HG03025 (cell line): ENCODE data around the gene PRSS12.
A peak's percentile ranks its signal among the peaks of the same experiment; 100 is the strongest.

Experiments
- ATAC-seq: cut with Tn5 transposase; IDR thresholded peaks from one replicate; pipeline ENCODE4 v1.9.1; 2021; ENCODE audit warnings: mild to moderate bottlenecking, moderate library complexity; ENCODE audit not compliant: unreplicated experiment, low FRiP score

Gene PRSS12

GRCh38 chr4:118357601-118358000, 4.8 kb upstream of the PRSS12 start:
- ATAC-seq = no peak

DNA sequence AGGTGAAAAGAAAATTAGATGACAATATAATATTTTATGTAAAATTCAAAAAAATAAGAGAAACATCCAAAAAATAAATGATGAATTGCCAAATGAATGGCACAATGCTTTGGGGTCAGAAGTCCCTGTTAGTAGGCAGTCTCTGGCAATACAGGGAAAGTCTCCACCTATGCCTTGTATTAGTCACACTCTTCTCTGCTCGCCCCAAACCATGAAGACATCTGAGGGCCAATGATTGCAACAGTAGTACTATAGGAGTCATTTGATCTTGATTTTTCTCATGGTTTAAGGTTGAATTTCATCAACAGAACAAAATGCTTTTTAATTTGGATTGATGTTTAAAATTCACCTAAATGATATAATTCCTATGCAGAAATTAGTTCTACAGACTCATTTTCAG, 3.9 kb upstream of the PRSS12 start:
- no peak for ATAC-seq

- ATAC-seq = no peak
These were observed 3.3 kb upstream of the PRSS12 start for GRCh38 chr4:118356111-118356510.

- no peak for ATAC-seq
These were observed 2.1 kb upstream of the PRSS12 start for GRCh38 chr4:118354913-118355312.

DNA sequence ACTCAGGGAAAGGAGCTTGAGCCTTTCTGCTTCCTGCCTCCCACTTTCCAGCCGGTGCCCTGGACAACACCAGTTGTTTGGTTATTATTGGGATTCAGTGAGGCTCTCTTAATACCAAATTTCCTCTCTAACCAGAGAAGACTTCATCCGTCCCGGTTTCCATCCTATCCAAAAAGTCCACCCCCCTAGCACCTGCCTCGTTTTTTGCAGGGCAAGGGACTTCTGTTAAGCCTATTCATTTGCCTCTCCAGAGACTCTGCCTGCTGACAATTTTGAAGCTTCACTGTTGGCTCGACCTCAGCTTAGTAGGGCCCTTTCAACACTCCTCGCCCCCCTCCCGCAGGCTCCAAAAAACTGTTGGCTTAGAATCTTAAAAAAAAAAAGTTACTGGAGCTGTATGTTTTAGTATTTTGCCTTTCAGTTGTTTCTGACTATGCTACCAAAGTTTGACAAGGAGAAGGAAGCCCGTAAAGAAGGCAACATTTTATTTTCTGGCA, 779 bp upstream of the PRSS12 start:
- ATAC-seq = no peak

GRCh38 chr4:118351851-118352827, 664 bp downstream of the PRSS12 start:
- ATAC-seq = peak; percentile 8

GRCh38 chr4:118350961-118351360, 1.8 kb downstream of the PRSS12 start:
- no peak for ATAC-seq

GRCh38 chr4:118348886-118349285, 3.9 kb downstream of the PRSS12 start:
- no peak for ATAC-seq

DNA sequence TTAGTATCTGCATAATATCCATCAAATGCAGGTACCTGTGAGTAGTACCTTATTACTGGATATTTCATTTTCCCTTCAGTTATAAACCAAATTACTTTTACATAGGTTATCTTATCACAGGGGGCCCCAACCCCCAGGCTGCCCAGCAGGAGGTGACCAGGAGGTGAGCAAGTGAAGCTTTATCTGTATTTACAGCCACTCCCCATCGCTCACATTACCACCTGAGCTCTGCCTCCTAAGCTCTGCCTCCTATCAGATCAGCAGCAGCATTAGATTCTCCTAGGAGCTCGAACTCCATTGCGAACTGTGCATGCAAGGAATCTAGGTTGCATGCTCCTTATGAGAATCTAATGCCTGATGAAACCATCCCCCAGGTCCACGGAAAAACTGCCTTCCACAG, 6.3 kb downstream of the PRSS12 start:
- ATAC-seq = no peak

- ATAC-seq = no peak
These were observed 7.0 kb downstream of the PRSS12 start for GRCh38 chr4:118345813-118346212.

DNA sequence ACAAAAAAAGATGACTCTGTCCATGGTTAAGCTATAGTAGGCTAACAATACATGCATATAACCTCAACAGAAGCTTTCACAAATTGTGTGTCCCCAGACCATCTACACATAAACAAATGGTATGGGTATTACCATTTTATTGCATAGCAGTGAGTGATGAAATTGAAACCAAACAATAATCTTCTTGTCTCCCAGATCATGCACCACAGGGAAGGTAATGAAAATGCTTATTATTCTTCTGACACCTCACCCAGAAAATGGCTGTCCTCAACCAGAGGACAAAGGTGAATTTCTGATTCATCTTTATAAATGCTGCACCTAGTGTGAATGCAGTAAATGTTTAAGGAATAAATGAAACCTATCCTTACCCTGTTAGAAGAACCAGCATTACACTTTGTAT, 8.0 kb downstream of the PRSS12 start:
- ATAC-seq = no peak

- no peak for ATAC-seq
These were observed 9.3 kb downstream of the PRSS12 start for GRCh38 chr4:118343501-118343900.

DNA sequence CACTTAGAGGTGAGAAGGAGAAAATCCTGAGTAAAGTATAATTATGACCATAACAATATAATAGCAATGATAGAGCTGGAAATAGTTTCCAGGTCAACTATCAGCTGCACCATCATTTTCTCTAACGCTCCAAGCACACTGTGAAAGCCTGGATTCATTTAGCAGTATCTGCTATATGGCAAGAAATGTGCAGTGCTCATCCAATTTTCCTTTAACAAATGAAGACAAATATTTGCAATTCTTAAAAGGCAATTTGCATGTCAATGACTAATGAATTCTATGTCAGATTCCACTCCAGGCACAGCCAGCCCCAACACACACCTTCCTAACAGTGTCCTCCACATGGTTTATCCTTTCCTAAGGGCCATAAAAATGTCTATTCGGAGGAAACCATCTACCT, 12.7 kb downstream of the PRSS12 start:
- ATAC-seq = no peak

DNA sequence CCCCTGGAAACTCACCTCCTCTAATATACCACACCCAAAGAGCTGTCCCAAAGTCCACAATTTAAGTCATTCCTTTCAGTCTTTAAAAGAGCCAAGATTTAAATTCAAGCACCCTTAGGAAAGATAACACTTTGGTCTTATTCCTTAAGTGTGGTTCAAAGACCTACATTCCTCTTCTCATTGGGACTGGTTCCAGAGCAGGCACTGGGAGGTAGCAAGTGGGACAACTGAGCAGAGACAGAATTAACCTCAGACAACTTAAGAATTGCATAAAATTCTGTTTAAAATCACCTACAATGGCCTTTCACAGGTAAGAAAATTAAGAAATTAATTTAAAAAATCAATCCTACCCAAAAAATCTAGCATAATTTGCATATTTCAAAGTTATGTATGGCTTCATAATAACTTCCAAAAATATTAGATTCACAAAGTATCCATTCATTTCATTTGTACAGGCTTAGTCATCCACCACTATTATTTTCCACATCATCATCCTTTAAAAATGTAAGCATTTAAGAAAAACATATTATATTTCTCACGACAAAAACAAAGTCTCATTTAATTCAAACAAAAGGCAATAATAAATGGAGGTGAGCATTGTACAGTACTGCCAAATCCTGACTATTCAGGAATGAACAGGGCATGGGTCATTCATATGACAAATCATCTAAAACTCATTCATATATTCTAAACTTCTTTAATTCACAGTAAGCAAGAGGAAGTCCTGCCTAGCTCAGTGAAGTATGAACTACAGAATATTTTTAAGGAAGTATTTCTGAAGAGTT, 13.6 kb downstream of the PRSS12 start:
- no peak for ATAC-seq

- ATAC-seq = no peak
These were observed 14.3 kb downstream of the PRSS12 start for GRCh38 chr4:118338518-118338917.

GRCh38 chr4:118337954-118338353, 14.8 kb downstream of the PRSS12 start:
- no peak for ATAC-seq

DNA sequence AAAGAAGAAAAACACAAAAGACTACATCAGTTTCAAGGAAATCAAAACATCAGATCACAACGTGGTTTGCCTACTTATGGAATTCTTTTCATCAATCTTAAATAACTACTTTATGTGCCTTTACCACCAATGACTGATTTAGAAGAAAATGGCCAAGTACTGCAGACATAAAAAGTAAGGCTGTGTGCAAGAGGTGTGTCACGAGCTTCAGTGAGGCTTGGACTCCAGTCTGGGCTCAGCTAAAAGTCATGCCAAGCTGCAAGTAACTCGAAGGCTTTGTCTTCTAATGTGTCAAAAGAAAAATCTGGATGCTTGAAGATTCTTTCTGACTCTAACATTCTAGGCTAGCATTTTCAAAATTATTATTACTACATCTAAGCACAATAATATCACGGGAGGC, 17.0 kb downstream of the PRSS12 start:
- ATAC-seq = no peak

GRCh38 chr4:118335324-118335723, 17.5 kb downstream of the PRSS12 start:
- ATAC-seq = no peak

DNA sequence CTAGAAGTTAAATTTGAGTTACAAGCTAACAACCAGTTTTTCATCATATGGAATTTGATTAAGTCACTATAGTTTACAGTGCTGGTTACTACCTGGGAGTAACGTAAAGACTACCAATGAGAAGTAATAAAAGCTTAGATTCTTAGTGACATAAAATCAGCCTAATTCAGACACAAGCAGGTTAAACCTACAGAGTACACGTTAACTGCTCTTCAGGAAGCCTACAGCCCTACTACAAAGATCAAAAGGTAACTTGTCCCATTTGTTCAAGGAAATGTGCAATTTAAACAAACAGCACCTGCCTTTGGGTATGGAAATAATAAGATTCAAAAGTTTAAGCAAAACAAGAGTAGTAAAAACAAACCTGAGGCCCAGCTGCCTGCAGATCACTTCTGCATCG, 21.5 kb downstream of the PRSS12 start:
- ATAC-seq = no peak

DNA sequence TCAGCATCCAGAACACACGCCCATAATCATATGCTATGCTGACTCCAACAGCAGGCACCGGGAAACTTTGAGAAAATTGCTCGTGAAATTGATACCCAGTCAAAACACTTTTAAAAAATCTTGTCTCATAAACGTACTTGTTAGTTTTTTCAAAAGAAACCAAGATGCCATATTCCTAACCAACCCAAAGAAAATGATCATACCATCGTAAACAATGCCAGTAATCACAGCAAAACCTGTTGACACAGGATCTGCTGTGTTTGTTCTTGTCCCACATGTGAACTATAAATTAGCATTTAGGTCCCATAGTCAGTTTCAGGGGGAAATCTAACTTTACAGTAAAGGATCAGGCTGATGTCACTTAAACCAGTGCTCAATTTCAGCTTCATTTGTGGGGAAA, 23.0 kb downstream of the PRSS12 start:
- no peak for ATAC-seq

DNA sequence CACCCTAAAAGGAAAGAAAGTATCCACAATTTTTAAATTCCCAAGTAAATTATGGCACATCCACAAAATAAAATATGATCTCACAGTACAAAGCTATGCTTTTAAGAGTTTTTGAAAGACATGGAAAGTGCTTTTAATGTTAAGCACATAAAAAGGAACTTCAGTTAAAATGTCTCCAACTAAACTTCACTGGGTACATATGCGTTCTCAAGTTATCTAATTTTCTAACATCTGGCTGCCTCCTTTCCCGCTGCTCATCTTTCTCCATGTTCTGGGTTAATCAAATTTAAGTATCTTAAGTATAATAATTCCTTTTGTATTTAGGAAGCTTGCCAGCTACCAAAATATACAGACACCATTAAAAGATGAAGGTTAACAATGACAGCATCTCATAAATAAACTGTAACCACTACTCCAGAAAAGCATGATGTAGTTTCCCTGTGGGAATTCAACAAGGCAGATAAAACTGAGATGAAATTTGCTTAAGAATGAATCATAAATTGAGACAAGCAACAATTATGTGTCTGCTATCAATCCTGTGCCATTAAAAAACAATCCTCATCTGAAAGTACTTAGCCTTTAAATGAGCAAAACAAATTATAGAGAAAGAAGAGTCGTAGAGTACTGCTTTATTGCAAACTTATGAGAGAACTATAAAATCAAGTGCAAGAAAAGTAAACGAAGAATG, 25.1 kb downstream of the PRSS12 start:
- no peak for ATAC-seq
